CD14-positive monocyte (primary cell): ENCODE measurements around the gene GNLY. TPM values are rescaled to one million over a fixed set of nuclear protein-coding genes. Genes with fewer than 3 reads are reported as not detected.

Source experiments
- DNase-seq, 3 donors: peaks; one replicate each; pipeline ENCODE4 v3.0.0-alpha.2; 2011 to 2022
- H2AFZ ChIP-seq: 2 replicates; pipeline ENCODE4 v1.6.0; 2012; ENCODE audit warnings: mild to moderate bottlenecking, low read depth, low read length, inconsistent platforms; ENCODE audit not compliant: insufficient read depth, poor library complexity, severe bottlenecking
- H3K27ac ChIP-seq, 2 donors: 1 replicate in 1 of 2; 2 replicates in 1 of 2; pipeline ENCODE4 v1.5.1; 2012 to 2013; ENCODE audit warnings: low read length in 2 of 2, control low read depth in 1 of 2, inconsistent platforms in 1 of 2, low read depth in 1 of 2, mild to moderate bottlenecking in 1 of 2
- H3K27me3 ChIP-seq, 2 donors: one replicate each; pipeline versions ENCODE4 v1.6.0 to v1.6.1; 2011 to 2013; ENCODE audit warnings: low read length in 2 of 2; ENCODE audit not compliant: control insufficient read depth in 2 of 2, insufficient read depth in 2 of 2
- H3K36me3 ChIP-seq, 2 donors: replicated peaks in 1 of 2; 1 replicate in 1 of 2; 2 replicates in 1 of 2; pipeline versions ENCODE4 v1.5.1 to v1.6.1; 2012 to 2013; ENCODE audit warnings: low read length in 2 of 2, control low read depth in 1 of 2, inconsistent platforms in 1 of 2, mild to moderate bottlenecking in 1 of 2; ENCODE audit not compliant: insufficient read depth in 2 of 2, control insufficient read depth in 1 of 2
- H3K4me1 ChIP-seq, 2 donors: 1 replicate in 1 of 2; 2 replicates in 1 of 2; pipeline versions ENCODE4 v1.5.1 to v1.6.1; 2012 to 2013; ENCODE audit warnings: low read length in 2 of 2, control low read depth in 1 of 2, inconsistent platforms in 1 of 2, mild to moderate bottlenecking in 1 of 2, moderate library complexity in 1 of 2; ENCODE audit not compliant: insufficient read depth in 2 of 2, control insufficient read depth in 1 of 2
- H3K4me2 ChIP-seq: replicated peaks from 2 replicates; pipeline ENCODE3; 2012; ENCODE audit warnings: low read length, moderate library complexity, mild to moderate bottlenecking; ENCODE audit not compliant: poor library complexity, severe bottlenecking; ENCODE audit errors: extremely low read depth
- H3K4me3 ChIP-seq, 3 experiments: fragments of 200-600 bp in 1 of 3; sonication (generic) in 1 of 3; replicated peaks in 1 of 3; 1 replicate in 2 of 3; 2 replicates in 1 of 3; pipeline ENCODE4 v1.5.1; 2011 to 2013; ENCODE audit warnings: low read length in 3 of 3, mild to moderate bottlenecking in 3 of 3, control low read depth in 2 of 3, low read depth in 2 of 3, inconsistent platforms in 1 of 3, moderate library complexity in 1 of 3
- H3K79me2 ChIP-seq: 2 replicates; pipeline ENCODE4 v1.6.0; 2012; ENCODE audit warnings: mild to moderate bottlenecking, control low read depth, inconsistent platforms, low read length, moderate library complexity; ENCODE audit not compliant: insufficient read depth
- H3K9ac ChIP-seq: 2 replicates; pipeline ENCODE4 v1.6.0; 2017; ENCODE audit warnings: low read length, mild to moderate bottlenecking; ENCODE audit not compliant: insufficient read depth, poor library complexity, severe bottlenecking
- H3K9me3 ChIP-seq, 2 donors: replicated peaks in 1 of 2; 1 replicate in 1 of 2; 2 replicates in 1 of 2; pipeline versions ENCODE4 v1.5.1 to v1.6.1; 2012 to 2013; ENCODE audit warnings: low read length in 2 of 2, control low read depth in 1 of 2; ENCODE audit not compliant: control insufficient read depth in 1 of 2, insufficient read depth in 1 of 2
- H4K20me1 ChIP-seq: 2 replicates; pipeline ENCODE4 v1.6.0; 2012; ENCODE audit warnings: mild to moderate bottlenecking, low read length, control low read depth, moderate library complexity; ENCODE audit not compliant: insufficient read depth
- H3K27ac Mint-ChIP-seq, 7 donors: one replicate each; pipeline ENCODE4 v1.8.0; 2020; ENCODE audit warnings: mild to moderate bottlenecking in 7 of 7, mixed read lengths in 7 of 7, moderate library complexity in 6 of 7, inconsistent platforms in 2 of 7
- H3K27me3 Mint-ChIP-seq, 3 donors: one replicate each; pipeline ENCODE4 v1.8.0; 2021 to 2022; ENCODE audit warnings: low read depth in 3 of 3, mild to moderate bottlenecking in 3 of 3, mixed read lengths in 3 of 3, moderate library complexity in 3 of 3, inconsistent platforms in 1 of 3
- H3K36me3 Mint-ChIP-seq, 2 donors: one replicate each; pipeline ENCODE4 v1.8.0; 2020; ENCODE audit warnings: mixed read lengths in 2 of 2, inconsistent platforms in 1 of 2, mild to moderate bottlenecking in 1 of 2
- H3K4me1 Mint-ChIP-seq: one replicate; pipeline ENCODE4 v1.8.0; 2020; ENCODE audit warnings: mild to moderate bottlenecking, mixed read lengths
- H3K4me3 Mint-ChIP-seq, 2 donors: one replicate each; pipeline ENCODE4 v1.8.0; 2020; ENCODE audit warnings: mild to moderate bottlenecking in 2 of 2, mixed read lengths in 2 of 2, moderate library complexity in 1 of 2
- H3K9me3 Mint-ChIP-seq, 7 donors: one replicate each; pipeline ENCODE4 v1.8.0; 2020 to 2022; ENCODE audit warnings: mixed read lengths in 7 of 7, mild to moderate bottlenecking in 6 of 7, moderate library complexity in 6 of 7, inconsistent platforms in 2 of 7
- CTCF ChIP-seq: fragments of 200-600 bp; IDR thresholded peaks from one replicate; pipeline ENCODE4 v1.8.0; 2022; ENCODE audit warnings: antibody characterized with exemption, mild to moderate bottlenecking
- WGBS: methylation state at CpG from one replicate; pipeline ENCODE4 v1.1.5; 2013; ENCODE audit warnings: missing lambda C conversion rate; ENCODE audit not compliant: insufficient coverage; 5-methylcytosine and 5-hydroxymethylcytosine counted together
- intact Hi-C, 2 donors: fragments of 100-400 bp; cut with micrococcal nuclease; formaldehyde crosslinking; loops; one replicate each; pipeline versions ENCODE4 v1.15.0 to v1.15.1; 2023
- polyA plus RNA-seq, 3 donors: library from polyadenylated mRNA; depleted of rRNA in 1 of 3; unstranded in 2 of 3; stranded (reverse) in 1 of 3; fragments of 300-500 nt in 2 of 3; fragments of >200 nt in 1 of 3; fragmentation: Illumina TruSeq in 2 of 3; gene quantifications; 1 replicate in 2 of 3; 2 replicates in 1 of 3; pipeline ENCODE4 v1.2.3, GENCODE V29; 2012 to 2021

Gene GNLY
- polyA plus RNA-seq, 3 donors = 4.6 to 13.2 (median 11.1) TPM

DNA sequence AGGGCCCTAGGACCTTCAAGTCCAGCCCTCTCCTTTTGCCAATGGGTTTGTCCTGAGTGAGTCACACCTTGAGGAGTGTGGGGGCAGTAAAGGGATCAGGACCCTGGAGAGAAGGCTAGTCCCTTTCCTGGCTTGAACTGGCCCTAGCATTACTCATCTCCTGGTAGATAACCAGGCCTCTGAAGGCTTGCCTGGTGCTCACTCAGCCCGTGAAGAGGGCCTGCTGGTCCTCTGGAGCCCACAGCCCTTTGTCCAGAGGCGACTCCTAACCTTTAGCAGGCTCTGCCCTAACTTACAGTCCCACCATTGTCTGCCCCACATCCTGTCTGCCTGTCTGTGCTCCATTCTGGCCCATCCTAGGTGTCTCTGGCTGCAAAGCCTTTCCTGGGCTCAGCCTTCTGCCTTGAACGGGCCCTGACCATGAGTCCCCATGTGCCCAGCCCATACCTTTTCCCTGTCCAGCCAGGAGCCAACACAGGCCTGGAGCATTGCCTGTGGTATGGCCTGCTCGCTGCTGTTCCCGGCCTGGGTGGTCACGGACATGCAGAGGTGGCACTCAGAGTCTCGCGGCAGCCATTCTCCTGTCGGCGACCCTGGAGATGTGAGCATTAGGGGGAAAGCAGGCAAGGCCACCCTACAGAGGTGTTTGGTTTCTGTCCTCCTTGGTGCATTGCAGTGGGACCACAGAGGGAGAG lies 31.1 kb upstream of the GNLY start:
- H3K4me3 Mint-ChIP-seq = no peak overlapping the region
- Histone ChIP-seq H3K36me3 (peaks cover 8 to 13% of the 10 kb centered on the region in 2 donors), H3K27ac (no peak overlapping the region), H3K27me3 (no peaks in the 10 kb centered on the region), H3K79me2 (no peaks in the 10 kb centered on the region), H4K20me1 (no peaks in the 10 kb centered on the region), H3K4me1 (peaks cover 24 to 30% of the 10 kb centered on the region in 2 donors), H3K9me3 (no peaks in the 10 kb centered on the region), H3K4me2 (no peak overlapping the region), H2AFZ (no peak overlapping the region), H3K4me3 (no peak overlapping the region), H3K9ac (no peak overlapping the region)
- DNase-seq = no peak
- intact Hi-C loops = no loop called here
- TF ChIP-seq CTCF = no peak
- peaks cover 12 to 25% of the 10 kb centered on the region in 2 donors for H3K36me3 Mint-ChIP-seq
- WGBS = 98% methylated on average over 6 of the region's 10 CpGs
- peaks cover 0 to 3% (median 0%) of the 10 kb centered on the region in 7 donors for H3K9me3 Mint-ChIP-seq
- no peak overlapping the region for H3K27ac Mint-ChIP-seq
- H3K4me1 Mint-ChIP-seq = peaks cover 25% of the 10 kb centered on the region
- H3K27me3 Mint-ChIP-seq = no peaks in the 10 kb centered on the region

- Mint-ChIP-seq H3K4me1 (peaks cover 33% of the 10 kb centered on the region), H3K4me3 (no peak overlapping the region), H3K27me3 (no peaks in the 10 kb centered on the region), H3K27ac (peak overlapping the region in 1 of 7 donors; percentile 33), H3K36me3 (peaks cover 9 to 16% of the 10 kb centered on the region in 2 donors), H3K9me3 (peaks cover 0 to 3% (median 0%) of the 10 kb centered on the region in 7 donors)
- no peak overlapping the region for H3K27ac ChIP-seq
- no peaks in the 10 kb centered on the region for H3K27me3 ChIP-seq
- H3K4me1 ChIP-seq = peaks cover 32 to 38% of the 10 kb centered on the region in 2 donors
- no peaks in the 10 kb centered on the region for H3K9me3 ChIP-seq
- H3K9ac ChIP-seq = no peak overlapping the region
- H2AFZ ChIP-seq = no peak overlapping the region
- WGBS = 97% methylated on average over 21 of the region's 23 CpGs
- no peak overlapping the region for H3K4me3 ChIP-seq
- no peak overlapping the region for H3K4me2 ChIP-seq
- DNase-seq = no peak
- peaks cover 2 to 9% of the 10 kb centered on the region in 2 donors for H3K36me3 ChIP-seq
- TF ChIP-seq CTCF = no peak
- H4K20me1 ChIP-seq = no peaks in the 10 kb centered on the region
- intact Hi-C loops = no loop called here
- no peaks in the 10 kb centered on the region for H3K79me2 ChIP-seq
These were observed 30.3 kb upstream of the GNLY start for GRCh38 chr2:85663594-85664565.
